Activated CD8-positive, alpha-beta memory T cell treated with anti-CD3 and anti-CD28 coated beads for 1 hour (primary cell): Measurements from ENCODE around the gene NOSIP.

Experiments
- DNase-seq, 2 donors: peaks; one replicate each; pipeline ENCODE4 v3.0.0-alpha.2; 2020; ENCODE audit warnings: low read depth in 1 of 2; ENCODE audit errors: extremely low read depth in 1 of 2

The NOSIP gene

DNA sequence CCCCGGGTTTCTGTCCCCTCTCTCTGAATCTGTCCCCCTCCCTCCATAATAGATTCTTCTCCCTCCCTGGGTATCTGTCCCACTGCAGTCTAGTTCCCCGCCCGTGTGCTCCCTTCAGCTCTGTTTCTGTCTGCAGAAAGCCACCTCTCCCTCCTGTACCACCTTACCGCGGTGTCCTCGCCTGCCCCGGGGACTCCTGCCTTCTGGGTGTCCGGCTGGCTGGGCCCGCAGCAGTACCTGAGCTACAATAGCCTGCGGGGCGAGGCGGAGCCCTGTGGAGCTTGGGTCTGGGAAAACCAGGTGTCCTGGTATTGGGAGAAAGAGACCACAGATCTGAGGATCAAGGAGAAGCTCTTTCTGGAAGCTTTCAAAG, 66.6 kb downstream of the NOSIP start:
- no peak for DNase-seq

- DNase-seq: no peak
Measured at GRCh38 chr19:49512970-49513745, 67.2 kb downstream of the NOSIP start.

GRCh38 chr19:49507803-49508494, 72.4 kb downstream of the NOSIP start:
- DNase-seq: no peak

GRCh38 chr19:49506575-49507105, 73.7 kb downstream of the NOSIP start:
- DNase-seq: peak in 1 of 2 donors; percentile 64
